WTC11 (cell line): ENCODE data around the gene BMP2K.

Source experiments
- ATF6 ChIP-seq: sonication (generic); formaldehyde crosslinking; IDR thresholded peaks from 2 replicates; pipeline ENCODE4 v1.8.1; 2023; ENCODE audit warnings: mild to moderate bottlenecking, missing genetic modification reagents
- CBFB ChIP-seq: sonication (generic); formaldehyde crosslinking; IDR thresholded peaks from 2 replicates; pipeline ENCODE4 v1.8.1; 2022; ENCODE audit warnings: mild to moderate bottlenecking, low read depth, missing genetic modification reagents
- CTCF ChIP-seq: fragments of 200-600 bp; IDR thresholded peaks from 2 replicates; pipeline ENCODE4 v1.8.0; 2022; ENCODE audit warnings: antibody characterized with exemption
- ELF4 ChIP-seq: sonication (generic); formaldehyde crosslinking; IDR thresholded peaks from 2 replicates; pipeline ENCODE4 v1.8.1; 2022; ENCODE audit warnings: low read depth, mild to moderate bottlenecking, moderate library complexity, missing genetic modification reagents
- FOXJ3 ChIP-seq: sonication (generic); formaldehyde crosslinking; IDR thresholded peaks from 2 replicates; pipeline ENCODE4 v1.9.0; 2021; ENCODE audit warnings: missing genetic modification reagents, mild to moderate bottlenecking, borderline replicate concordance
- GRHL2 ChIP-seq: fragments of 250-450 bp; sonication (Bioruptor Pico); IDR thresholded peaks from 2 replicates; pipeline ENCODE4 v1.8.0; 2022; ENCODE audit warnings: mild to moderate bottlenecking, moderate library complexity; ENCODE audit not compliant: insufficient replicate concordance, severe bottlenecking
- IRF2 ChIP-seq: sonication (generic); formaldehyde crosslinking; IDR thresholded peaks from 2 replicates; pipeline ENCODE4 v1.8.0; 2022; ENCODE audit warnings: low read depth, missing genetic modification reagents, borderline replicate concordance
- MAX ChIP-seq: sonication (generic); formaldehyde crosslinking; IDR thresholded peaks from 2 replicates; pipeline ENCODE4 v1.8.0; 2022; ENCODE audit warnings: mild to moderate bottlenecking, missing genetic modification reagents
- NR3C1 ChIP-seq: sonication (generic); formaldehyde crosslinking; conservative IDR thresholded peaks from 2 replicates; pipeline ENCODE4 v1.8.1; 2023; ENCODE audit warnings: low read depth, mild to moderate bottlenecking, missing genetic modification reagents
- ZBTB43 ChIP-seq: sonication (generic); formaldehyde crosslinking; IDR thresholded peaks from 2 replicates; pipeline ENCODE4 v1.8.1; 2023; ENCODE audit warnings: mild to moderate bottlenecking, missing genetic modification reagents
- ZNF138 ChIP-seq: sonication (generic); formaldehyde crosslinking; conservative IDR thresholded peaks from 2 replicates; pipeline ENCODE4 v1.8.1; 2022; ENCODE audit warnings: mild to moderate bottlenecking, moderate library complexity, missing genetic modification reagents

GRCh38 chr4:78748381-78748780 lies 27.8 kb upstream of the BMP2K start:
- TF ChIP-seq CTCF (no peak), ATF6 (CRISPR knock-in tag) (no peak), ELF4 (CRISPR knock-in tag) (no peak), CBFB (no peak), GRHL2 (no peak), IRF2 (CRISPR knock-in tag) (no peak), FOXJ3 (no peak), MAX (no peak), ZBTB43 (CRISPR knock-in tag) (no peak), ZNF138 (CRISPR knock-in tag) (no peak), NR3C1 (CRISPR knock-in tag) (no peak)
